ENCODE results near the gene AOPEP.
"Not testable (repeated sequence)": the region's sequence is repeated elsewhere in the genome, so short reads cannot be mapped to it uniquely, and the experiment has no call there.

Gene AOPEP

GRCh38 chr9:94868464-94868863 is 142.0 kb downstream of the AOPEP start:
- H3K4me3 ChIP-seq, result no peak overlapping the region
- no peaks in the 10 kb centered on the region for H3K36me3 ChIP-seq
- TF ChIP-seq Cebpa-rat (IDR thresholded peaks at IDR 0.05), result no peak
- H4K20me1 ChIP-seq, result no peaks in the 10 kb centered on the region
- H3K9me3 ChIP-seq, result peaks cover 16% of the 10 kb centered on the region
- no peak overlapping the region for H3K27ac ChIP-seq
- H3K4me2 ChIP-seq, result peak overlapping the region; percentile 33; the same call in 1 of the 2 replicates
- peaks cover 63% of the 10 kb centered on the region for H3K4me1 ChIP-seq
- H3K27me3 ChIP-seq, result no peaks in the 10 kb centered on the region
- no peak overlapping the region for H3K9ac ChIP-seq

- peaks cover 16% of the 10 kb centered on the region for H3K9me3 ChIP-seq
- H3K27me3 ChIP-seq, result no peaks in the 10 kb centered on the region
- no peak overlapping the region for H3K27ac ChIP-seq
- no peaks in the 10 kb centered on the region for H4K20me1 ChIP-seq
- no peak overlapping the region for H3K4me3 ChIP-seq
- no peaks in the 10 kb centered on the region for H3K36me3 ChIP-seq
- no peak for TF ChIP-seq Cebpa-rat (IDR thresholded peaks at IDR 0.05)
- no peak overlapping the region for H3K9ac ChIP-seq
- H3K4me2 ChIP-seq, result no peak overlapping the region
- H3K4me1 ChIP-seq, result peaks cover 59% of the 10 kb centered on the region
Observed at GRCh38 chr9:94869415-94869843, 142.9 kb downstream of the AOPEP start.

GRCh38 chr9:94870465-94870792 is 143.9 kb downstream of the AOPEP start:
- no peak for TF ChIP-seq Cebpa-rat (IDR thresholded peaks at IDR 0.05)
- peaks cover 54% of the 10 kb centered on the region for H3K4me1 ChIP-seq
- H4K20me1 ChIP-seq, result no peaks in the 10 kb centered on the region
- no peak overlapping the region for H3K4me3 ChIP-seq
- H3K9ac ChIP-seq, result no peak overlapping the region
- peak overlapping the region; percentile 14; the same call in 1 of the 2 replicates for H3K4me2 ChIP-seq
- no peaks in the 10 kb centered on the region for H3K36me3 ChIP-seq
- H3K27ac ChIP-seq, result no peak overlapping the region
- H3K9me3 ChIP-seq, result peaks cover 16% of the 10 kb centered on the region
- H3K27me3 ChIP-seq, result no peaks in the 10 kb centered on the region

- peaks cover 48% of the 10 kb centered on the region for H3K4me1 ChIP-seq
- H4K20me1 ChIP-seq, result no peaks in the 10 kb centered on the region
- H3K27me3 ChIP-seq, result no peaks in the 10 kb centered on the region
- H3K4me3 ChIP-seq, result no peak overlapping the region
- no peak overlapping the region for H3K9ac ChIP-seq
- no peaks in the 10 kb centered on the region for H3K36me3 ChIP-seq
- TF ChIP-seq Cebpa-rat (IDR thresholded peaks at IDR 0.05), result no peak
- peaks cover 16% of the 10 kb centered on the region for H3K9me3 ChIP-seq
- H3K4me2 ChIP-seq, result peak overlapping the region; percentile 14; the same call in 1 of the 2 replicates
- no peak overlapping the region for H3K27ac ChIP-seq
Observed at GRCh38 chr9:94870793-94871558, 144.5 kb downstream of the AOPEP start.

GRCh38 chr9:94872083-94872833 is 145.8 kb downstream of the AOPEP start:
- Histone ChIP-seq H3K4me3 (no peak overlapping the region), H3K4me2 (no peak overlapping the region; the same call in 1 of the 2 replicates), H3K36me3 (no peaks in the 10 kb centered on the region), H3K4me1 (peaks cover 45% of the 10 kb centered on the region), H3K9me3 (peaks cover 16% of the 10 kb centered on the region), H3K27me3 (no peaks in the 10 kb centered on the region), H4K20me1 (no peaks in the 10 kb centered on the region), H3K9ac (no peak overlapping the region), H3K27ac (no peak overlapping the region)
- TF ChIP-seq Cebpa-rat (IDR thresholded peaks at IDR 0.05), result no peak

GRCh38 chr9:94872891-94873511 is 146.5 kb downstream of the AOPEP start:
- Histone ChIP-seq H4K20me1 (no peaks in the 10 kb centered on the region), H3K9ac (no peak overlapping the region), H3K4me3 (no peak overlapping the region), H3K27ac (no peak overlapping the region), H3K36me3 (no peaks in the 10 kb centered on the region), H3K27me3 (no peaks in the 10 kb centered on the region), H3K9me3 (peaks cover 16% of the 10 kb centered on the region), H3K4me2 (no peak overlapping the region; the same call in 1 of the 2 replicates), H3K4me1 (peaks cover 37% of the 10 kb centered on the region)
- no peak for TF ChIP-seq Cebpa-rat (IDR thresholded peaks at IDR 0.05)

GRCh38 chr9:94874316-94874715 is 147.8 kb downstream of the AOPEP start:
- TF ChIP-seq Cebpa-rat (IDR thresholded peaks at IDR 0.05), result no peak
- Histone ChIP-seq H4K20me1 (no peaks in the 10 kb centered on the region), H3K4me2 (0 out of 2 replicates have a peak overlapping the region, but pooled peaks have one; percentile 5), H3K36me3 (no peaks in the 10 kb centered on the region), H3K4me3 (no peak overlapping the region), H3K4me1 (peaks cover 31% of the 10 kb centered on the region), H3K9ac (no peak overlapping the region), H3K27ac (no peak overlapping the region), H3K9me3 (peaks cover 16% of the 10 kb centered on the region), H3K27me3 (no peaks in the 10 kb centered on the region)

GRCh38 chr9:94875300-94876020 is 149.0 kb downstream of the AOPEP start:
- no peak overlapping the region for H3K4me3 ChIP-seq
- H3K27ac ChIP-seq, result no peak overlapping the region
- H3K27me3 ChIP-seq, result no peaks in the 10 kb centered on the region
- TF ChIP-seq Cebpa-rat (IDR thresholded peaks at IDR 0.05), result no peak
- H3K9me3 ChIP-seq, result peaks cover 15% of the 10 kb centered on the region; the same call in 1 of the 2 replicates
- H4K20me1 ChIP-seq, result no peaks in the 10 kb centered on the region
- H3K4me1 ChIP-seq, result peaks cover 31% of the 10 kb centered on the region
- no peak overlapping the region for H3K9ac ChIP-seq
- H3K36me3 ChIP-seq, result no peaks in the 10 kb centered on the region
- no peak overlapping the region for H3K4me2 ChIP-seq

GRCh38 chr9:94878804-94879203 is 152.3 kb downstream of the AOPEP start:
- H4K20me1 ChIP-seq, H3K4me3 ChIP-seq, H3K9me3 ChIP-seq, H3K36me3 ChIP-seq, H3K27ac ChIP-seq, H3K27me3 ChIP-seq, H3K4me2 ChIP-seq, H3K9ac ChIP-seq: not testable (repeated sequence)
- H3K4me1 ChIP-seq, result peaks cover 25% of the 10 kb centered on the region

Measured in BLaER1 (cell line).